BLaER1 treated with 17β-estradiol and CSF1 and Interleukin-3, amounts not matched to agents 10 nM and 100 nM (cell line): Measurements from ENCODE around the gene RCC2.

Experiments used
- H3K27ac ChIP-seq, 11 experiments: shearing (Covaris generic); formaldehyde crosslinking; 2 replicates each; pipeline ENCODE4 v1.8.1; 2022
- H3K27me3 ChIP-seq, 11 experiments: shearing (Covaris generic); formaldehyde crosslinking; 2 replicates each; pipeline ENCODE4 v1.8.1; 2022
- H3K36me3 ChIP-seq, 11 experiments: shearing (Covaris generic); formaldehyde crosslinking; 2 replicates each; pipeline ENCODE4 v1.8.1; 2022
- H3K4me1 ChIP-seq, 10 experiments: shearing (Covaris generic); formaldehyde crosslinking; 2 replicates each; pipeline ENCODE4 v1.8.1; 2022
- H3K4me2 ChIP-seq, 11 experiments: shearing (Covaris generic); formaldehyde crosslinking; 2 replicates each; pipeline ENCODE4 v1.8.1; 2022
- H3K4me3 ChIP-seq, 10 experiments: shearing (Covaris generic); formaldehyde crosslinking; 2 replicates each; pipeline ENCODE4 v1.8.1; 2022
- H3K9ac ChIP-seq, 11 experiments: shearing (Covaris generic); formaldehyde crosslinking; 2 replicates each; pipeline ENCODE4 v1.8.1; 2022
- H3K9me3 ChIP-seq, 11 experiments: shearing (Covaris generic); formaldehyde crosslinking; replicated peaks in 1 of 11; 2 replicates each; pipeline ENCODE4 v1.8.1; 2022
- H4K20me1 ChIP-seq, 11 experiments: shearing (Covaris generic); formaldehyde crosslinking; 2 replicates each; pipeline ENCODE4 v1.8.1; 2022
- Cebpa-rat ChIP-seq, 11 experiments: shearing (Covaris generic); IDR thresholded peaks; 2 replicates each; pipeline ENCODE4 v1.8.1; 2022

RCC2 gene

DNA sequence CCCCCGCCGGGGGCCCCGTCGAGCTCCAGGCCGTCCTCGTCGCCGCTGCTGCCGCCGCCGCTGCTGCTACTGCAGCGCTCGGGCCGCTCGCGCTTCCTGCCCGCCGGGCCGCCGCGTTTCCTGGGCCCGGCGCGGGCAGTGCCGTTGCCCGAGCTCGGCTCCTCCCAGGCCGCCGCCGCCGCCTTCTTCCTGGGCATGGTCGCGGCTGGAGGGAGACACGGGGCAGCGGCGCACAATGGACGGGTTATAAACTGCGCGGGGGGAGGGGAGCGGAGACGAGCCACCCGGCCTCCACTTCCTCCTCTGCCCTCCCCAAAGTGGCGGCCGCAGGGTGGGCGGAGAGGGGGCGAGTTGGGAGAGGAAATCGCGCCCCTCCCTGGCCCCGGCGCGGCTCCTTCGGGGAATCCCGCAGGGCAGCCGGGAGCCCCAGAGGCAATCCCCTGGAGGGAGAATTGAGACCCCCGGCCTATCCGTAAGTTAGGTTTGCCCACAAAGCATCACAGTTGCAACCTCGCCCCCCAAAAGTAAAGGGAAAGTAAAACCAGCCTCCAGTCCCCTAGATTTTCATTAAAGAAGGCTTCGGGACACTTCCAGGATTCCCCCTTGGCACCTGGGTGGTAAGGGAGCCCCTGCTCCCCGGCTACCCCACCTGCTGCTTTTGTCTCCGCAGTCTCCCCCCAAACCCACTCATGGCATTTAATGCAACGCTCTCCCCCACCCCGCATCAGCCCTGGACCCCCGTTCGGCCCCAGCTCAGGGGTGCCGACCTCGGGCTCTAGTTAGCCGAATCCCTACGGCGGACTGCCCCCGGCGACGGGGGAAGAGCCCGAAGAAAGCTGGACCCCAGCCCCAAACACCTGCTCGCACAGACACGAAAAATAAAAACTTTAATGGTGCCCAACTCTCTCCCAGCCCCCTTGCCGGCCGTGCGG lies 893 bp downstream of the RCC2 start:
- peaks cover 38 to 45% (median 39%) of the 10 kb centered on the region in 11 experiments for H4K20me1 ChIP-seq
- no peak for TF ChIP-seq Cebpa-rat (IDR thresholded peaks at IDR 0.05)
- H3K9me3 ChIP-seq: no peaks in the 10 kb centered on the region; a peak in 1 of 22 replicates
- peaks cover 55 to 61% (median 57%) of the 10 kb centered on the region in 10 experiments for H3K4me1 ChIP-seq
- H3K9ac ChIP-seq: peak overlapping the region; percentile 97 to 100 (median 100)
- peak overlapping the region; percentile 69 to 92 (median 80) for H3K4me2 ChIP-seq
- H3K27ac ChIP-seq: peak overlapping the region; percentile 83 to 100 (median 100)
- peaks cover 0 to 5% (median 0%) of the 10 kb centered on the region in 11 experiments; a peak in 2 of 22 replicates for H3K27me3 ChIP-seq
- peaks cover 19 to 42% (median 39%) of the 10 kb centered on the region in 11 experiments for H3K36me3 ChIP-seq
- H3K4me3 ChIP-seq: peak overlapping the region; percentile 87 to 100 (median 99)

DNA sequence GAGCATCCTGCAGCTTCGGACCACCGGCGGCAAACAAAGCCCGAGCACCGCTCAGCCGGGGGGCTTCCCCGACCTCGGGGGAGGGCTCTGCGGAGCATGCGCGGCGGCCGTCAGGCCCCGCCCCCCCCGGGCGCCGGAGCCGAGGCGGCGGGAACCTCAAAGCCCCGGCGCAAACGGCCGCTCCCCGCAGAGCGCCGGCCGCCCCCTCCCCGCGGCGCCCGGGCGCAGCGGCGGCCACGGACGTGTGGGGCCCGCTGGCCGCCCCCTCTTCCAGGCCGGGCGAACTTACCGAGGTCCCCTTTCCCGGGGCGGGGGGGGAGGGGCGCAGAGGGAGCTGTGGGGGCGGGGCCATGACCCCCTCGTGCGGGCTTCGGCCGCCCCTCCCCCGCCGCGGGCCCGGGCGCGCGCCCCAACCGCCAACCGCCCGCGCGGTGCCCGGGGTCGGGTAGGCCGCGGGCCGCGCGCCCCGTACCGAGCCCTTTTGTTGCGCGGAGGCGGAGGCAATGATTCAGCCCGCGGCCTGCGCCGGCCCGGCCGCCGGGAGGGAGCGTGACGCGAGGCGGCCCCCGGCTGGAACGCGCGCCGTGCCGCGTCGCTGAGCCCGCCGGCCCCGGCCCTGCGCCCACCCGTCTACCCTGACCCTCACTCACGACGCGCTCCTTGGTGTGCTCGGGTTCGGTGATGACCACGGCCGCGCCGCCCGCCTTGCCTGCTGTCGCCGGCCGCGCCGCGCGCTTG lies 1.7 kb downstream of the RCC2 start:
- no peaks in the 10 kb centered on the region; a peak in 1 of 22 replicates for H3K9me3 ChIP-seq
- peak overlapping the region; percentile 97 to 100 (median 100) for H3K9ac ChIP-seq
- peaks cover 47 to 53% (median 48%) of the 10 kb centered on the region in 11 experiments for H4K20me1 ChIP-seq
- H3K4me2 ChIP-seq: peak overlapping the region; percentile 89 to 99 (median 94)
- H3K27ac ChIP-seq: peak overlapping the region; percentile 83 to 100 (median 100)
- H3K27me3 ChIP-seq: peaks cover 0 to 5% (median 0%) of the 10 kb centered on the region in 11 experiments; a peak in 2 of 22 replicates
- H3K4me1 ChIP-seq: peaks cover 62 to 69% (median 65%) of the 10 kb centered on the region in 10 experiments
- peak overlapping the region; percentile 87 to 100 (median 99) for H3K4me3 ChIP-seq
- TF ChIP-seq Cebpa-rat (IDR thresholded peaks at IDR 0.05): no peak
- H3K36me3 ChIP-seq: peaks cover 28 to 50% (median 47%) of the 10 kb centered on the region in 11 experiments

DNA sequence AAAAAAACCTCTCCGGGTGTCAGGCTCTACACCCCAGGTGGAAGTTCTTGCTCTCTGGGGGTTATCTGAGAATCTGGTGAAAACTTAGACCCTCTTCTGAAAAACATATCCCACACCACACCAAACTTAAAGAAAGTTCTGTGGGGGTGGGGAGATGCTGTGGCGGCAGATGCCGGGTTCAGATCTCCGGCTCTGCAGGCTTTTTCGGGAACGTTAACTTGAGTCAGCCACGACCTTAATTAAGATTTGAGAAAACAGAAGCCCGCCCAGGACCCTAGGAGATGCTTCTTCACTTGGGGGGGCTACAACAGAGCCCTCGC lies 2.3 kb downstream of the RCC2 start:
- Histone ChIP-seq H3K4me2 (peak overlapping the region; percentile 89 to 99 (median 94)), H3K9ac (peak overlapping the region; percentile 97 to 100 (median 100)), H3K27ac (peak overlapping the region in 10 of 11 experiments; percentile 96 to 100 (median 100); a peak in 20 of 22 replicates), H3K36me3 (peaks cover 31 to 56% (median 52%) of the 10 kb centered on the region in 11 experiments), H3K4me1 (peaks cover 68 to 73% (median 70%) of the 10 kb centered on the region in 10 experiments), H4K20me1 (peaks cover 52 to 58% (median 53%) of the 10 kb centered on the region in 11 experiments), H3K4me3 (peak overlapping the region; percentile 87 to 100 (median 99)), H3K27me3 (peaks cover 0 to 5% (median 0%) of the 10 kb centered on the region in 11 experiments; a peak in 2 of 22 replicates), H3K9me3 (no peaks in the 10 kb centered on the region; a peak in 1 of 22 replicates)
- TF ChIP-seq Cebpa-rat (IDR thresholded peaks at IDR 0.05): no peak

DNA sequence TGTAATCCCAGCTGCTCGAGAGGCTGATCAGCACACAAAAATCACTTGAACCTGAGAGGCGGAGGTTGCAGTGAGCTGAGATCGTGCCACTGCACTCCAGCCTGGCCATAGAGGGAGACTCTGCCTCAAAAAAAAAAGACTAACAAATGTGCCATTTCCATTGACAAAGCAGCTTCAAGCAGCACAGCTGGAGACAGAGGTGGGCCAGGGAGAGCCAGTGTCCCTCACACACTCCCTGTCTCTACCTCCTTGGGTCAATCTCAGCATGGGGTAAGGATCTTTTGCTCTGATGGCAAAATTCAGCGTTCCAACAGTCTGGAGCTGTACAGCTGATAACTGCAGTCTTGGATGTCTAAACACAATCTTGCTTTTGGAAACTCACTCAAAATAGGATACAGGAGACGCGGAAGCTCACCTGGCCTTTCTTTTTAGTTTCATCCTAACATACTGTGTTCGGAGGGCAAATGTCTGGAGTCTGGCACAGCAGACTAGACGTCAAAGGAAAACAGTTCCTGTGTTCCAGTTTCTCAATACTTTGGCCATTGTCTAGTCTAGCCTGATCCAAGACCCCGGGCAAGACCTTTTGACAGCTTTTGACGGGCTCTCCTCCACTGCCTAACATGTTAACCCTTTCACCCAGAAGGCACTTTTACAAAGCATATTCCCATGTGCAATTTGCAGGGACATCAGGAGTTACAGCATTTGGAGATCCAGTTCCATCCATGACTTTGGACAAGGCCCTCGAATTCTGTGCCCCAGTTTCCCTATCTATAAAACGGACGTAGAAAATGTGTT lies 2.9 kb downstream of the RCC2 start:
- Histone ChIP-seq H3K36me3 (peaks cover 31 to 61% (median 59%) of the 10 kb centered on the region in 11 experiments), H4K20me1 (peaks cover 58 to 65% (median 60%) of the 10 kb centered on the region in 11 experiments), H3K27me3 (peaks cover 0 to 5% (median 0%) of the 10 kb centered on the region in 11 experiments; a peak in 2 of 22 replicates), H3K4me1 (peaks cover 71 to 75% (median 73%) of the 10 kb centered on the region in 10 experiments), H3K4me2 (peak overlapping the region; percentile 89 to 99 (median 94)), H3K9ac (peak overlapping the region; percentile 97 to 100 (median 100)), H3K27ac (peak overlapping the region in 10 of 11 experiments; percentile 96 to 100 (median 100); a peak in 19 of 22 replicates), H3K9me3 (no peaks in the 10 kb centered on the region; a peak in 1 of 22 replicates), H3K4me3 (peak overlapping the region; percentile 87 to 100 (median 99))
- no peak for TF ChIP-seq Cebpa-rat (IDR thresholded peaks at IDR 0.05)

DNA sequence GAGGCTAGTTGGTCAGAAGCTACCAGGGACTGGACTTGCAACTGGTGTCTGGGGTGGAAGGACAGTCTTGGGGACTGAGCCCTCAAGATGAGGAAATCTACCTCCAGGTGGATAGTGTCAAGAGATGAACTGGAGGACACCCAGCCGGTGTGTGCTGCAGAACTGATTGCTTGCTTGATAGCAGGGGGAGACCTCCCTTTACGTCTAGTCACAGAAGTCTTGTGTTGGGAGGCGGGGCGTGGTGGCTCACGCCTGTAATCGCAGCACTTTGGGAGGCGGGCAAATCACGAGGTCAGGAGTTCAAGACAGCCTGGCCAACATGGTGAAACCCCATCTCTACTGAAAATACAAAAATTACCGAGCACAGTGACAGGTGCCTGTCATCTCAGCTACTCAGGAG lies 4.9 kb downstream of the RCC2 start:
- no peak for TF ChIP-seq Cebpa-rat (IDR thresholded peaks at IDR 0.05)
- Histone ChIP-seq H3K4me1 (peaks cover 56 to 75% (median 65%) of the 10 kb centered on the region in 10 experiments), H3K27me3 (no peaks in the 10 kb centered on the region), H3K9me3 (no peaks in the 10 kb centered on the region; a peak in 1 of 22 replicates), H3K36me3 (peaks cover 42 to 81% (median 76%) of the 10 kb centered on the region in 11 experiments), H3K27ac (no peak overlapping the region), H3K4me3 (peak overlapping the region in 3 of 10 experiments; percentile 38 to 100 (median 99); a peak in 2 of 20 replicates), H3K9ac (peak overlapping the region in 6 of 11 experiments; percentile 25 to 100 (median 98); a peak in 5 of 22 replicates), H3K4me2 (peak overlapping the region; percentile 89 to 99 (median 94); a peak in 20 of 22 replicates), H4K20me1 (peaks cover 78 to 85% (median 79%) of the 10 kb centered on the region in 11 experiments)

DNA sequence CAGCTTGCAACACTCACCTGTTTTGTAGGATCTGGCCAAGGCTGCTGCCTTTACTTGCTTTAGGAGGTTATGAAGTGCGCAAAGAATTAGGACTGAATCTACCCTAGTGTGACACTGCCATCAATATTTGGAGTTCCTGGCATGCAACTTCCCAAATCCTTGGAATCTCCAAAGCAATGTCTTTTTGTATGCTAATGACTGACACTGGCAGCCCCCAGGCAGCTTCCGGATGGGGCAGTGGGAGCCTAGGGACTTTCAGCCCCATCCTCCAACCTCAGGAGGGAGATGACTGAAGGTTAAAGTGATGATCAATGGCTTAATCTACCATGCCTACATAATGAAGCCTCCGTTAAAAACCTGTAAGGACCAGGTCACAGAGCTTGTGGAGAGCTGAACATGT lies 5.5 kb downstream of the RCC2 start:
- H4K20me1 ChIP-seq: peaks cover 84 to 91% (median 85%) of the 10 kb centered on the region in 11 experiments
- peak overlapping the region in 2 of 11 experiments; percentile 8 to 19; a peak in 1 of 22 replicates for H3K27ac ChIP-seq
- peak overlapping the region in 10 of 11 experiments; percentile 89 to 99 (median 93); a peak in 20 of 22 replicates for H3K4me2 ChIP-seq
- no peak for TF ChIP-seq Cebpa-rat (IDR thresholded peaks at IDR 0.05)
- peak overlapping the region in 5 of 11 experiments; percentile 14 to 100 (median 39); a peak in 6 of 22 replicates for H3K9ac ChIP-seq
- H3K4me3 ChIP-seq: peak overlapping the region in 1 of 10 experiments; percentile 1; a peak in 1 of 20 replicates
- H3K27me3 ChIP-seq: no peaks in the 10 kb centered on the region
- H3K4me1 ChIP-seq: peaks cover 56 to 80% (median 69%) of the 10 kb centered on the region in 10 experiments
- peaks cover 47 to 87% (median 82%) of the 10 kb centered on the region in 11 experiments for H3K36me3 ChIP-seq
- H3K9me3 ChIP-seq: no peaks in the 10 kb centered on the region; a peak in 1 of 22 replicates

DNA sequence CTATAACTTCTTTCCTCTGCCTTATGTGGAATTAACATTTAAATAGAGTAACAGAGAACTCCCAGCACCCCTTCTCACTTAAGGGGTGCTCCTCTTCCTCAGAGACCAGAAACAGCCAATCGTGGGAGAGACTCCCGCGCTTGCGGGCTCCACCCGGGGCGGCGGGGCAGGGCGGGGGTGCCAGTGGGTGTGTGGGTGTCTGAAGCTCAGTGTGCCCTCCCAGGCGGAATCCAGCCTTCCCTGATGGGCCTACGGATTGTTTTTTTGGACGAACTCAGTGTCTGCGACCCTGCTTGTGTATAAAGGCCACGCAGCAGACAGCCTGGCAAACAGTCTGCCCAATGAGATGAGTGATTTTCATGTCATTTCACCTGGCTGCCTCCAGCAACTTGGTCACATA lies 6.2 kb downstream of the RCC2 start:
- Histone ChIP-seq H3K27me3 (no peaks in the 10 kb centered on the region), H3K36me3 (peaks cover 55 to 94% (median 90%) of the 10 kb centered on the region in 11 experiments), H3K4me1 (peaks cover 56 to 83% (median 69%) of the 10 kb centered on the region in 10 experiments), H3K27ac (peak overlapping the region in 3 of 11 experiments; percentile 8 to 20 (median 19); a peak in 1 of 22 replicates), H3K9ac (peak overlapping the region in 4 of 11 experiments; percentile 14 to 45 (median 32); a peak in 4 of 22 replicates), H4K20me1 (peaks cover 92 to 97% (median 93%) of the 10 kb centered on the region in 11 experiments), H3K4me2 (peak overlapping the region in 9 of 11 experiments; percentile 12 to 99 (median 94); a peak in 17 of 22 replicates), H3K4me3 (no peak overlapping the region; a peak in 1 of 20 replicates), H3K9me3 (no peaks in the 10 kb centered on the region; a peak in 1 of 22 replicates)
- no peak for TF ChIP-seq Cebpa-rat (IDR thresholded peaks at IDR 0.05)
